Skeletal muscle satellite cell (primary cell): ENCODE results near the gene PRKCSH. TPM values are rescaled to one million over a fixed set of nuclear protein-coding genes. Genes with fewer than 3 reads are reported as not detected.
A peak's percentile ranks its signal among the peaks of the same experiment; 100 is the strongest.

Experiments used
- H3K27me3 ChIP-seq: 2 replicates; pipeline ENCODE4 v1.7.0; 2013; ENCODE audit warnings: low read length; ENCODE audit not compliant: control insufficient read depth, insufficient read depth
- H3K36me3 ChIP-seq: 2 replicates; pipeline ENCODE4 v1.7.0; 2013; ENCODE audit warnings: mild to moderate bottlenecking, control low read depth, low read length; ENCODE audit not compliant: insufficient read depth
- H3K4me1 ChIP-seq: 2 replicates; pipeline ENCODE4 v1.7.0; 2013; ENCODE audit warnings: low read length; ENCODE audit not compliant: control insufficient read depth, insufficient read depth
- H3K4me2 ChIP-seq: 2 replicates; pipeline ENCODE4 v1.7.0; 2013; ENCODE audit warnings: mild to moderate bottlenecking, low read length
- H3K4me3 ChIP-seq: 2 replicates; pipeline ENCODE4 v1.7.0; 2013; ENCODE audit warnings: low read length
- H3K9ac ChIP-seq: 2 replicates; pipeline ENCODE4 v1.7.0; 2013; ENCODE audit warnings: mild to moderate bottlenecking, low read depth, low read length, moderate library complexity
- H3K9me3 ChIP-seq: replicated peaks from 2 replicates; pipeline ENCODE4 v1.7.0; 2013; ENCODE audit warnings: mild to moderate bottlenecking, control low read depth, low read length
- total RNA-seq: library from RNA; depleted of rRNA; stranded (reverse); fragments of >200 nt; gene quantifications from 2 replicates; pipeline ENCODE4 v1.2.3, GENCODE V29; 2012; rRNA removed

The PRKCSH gene, protein sequence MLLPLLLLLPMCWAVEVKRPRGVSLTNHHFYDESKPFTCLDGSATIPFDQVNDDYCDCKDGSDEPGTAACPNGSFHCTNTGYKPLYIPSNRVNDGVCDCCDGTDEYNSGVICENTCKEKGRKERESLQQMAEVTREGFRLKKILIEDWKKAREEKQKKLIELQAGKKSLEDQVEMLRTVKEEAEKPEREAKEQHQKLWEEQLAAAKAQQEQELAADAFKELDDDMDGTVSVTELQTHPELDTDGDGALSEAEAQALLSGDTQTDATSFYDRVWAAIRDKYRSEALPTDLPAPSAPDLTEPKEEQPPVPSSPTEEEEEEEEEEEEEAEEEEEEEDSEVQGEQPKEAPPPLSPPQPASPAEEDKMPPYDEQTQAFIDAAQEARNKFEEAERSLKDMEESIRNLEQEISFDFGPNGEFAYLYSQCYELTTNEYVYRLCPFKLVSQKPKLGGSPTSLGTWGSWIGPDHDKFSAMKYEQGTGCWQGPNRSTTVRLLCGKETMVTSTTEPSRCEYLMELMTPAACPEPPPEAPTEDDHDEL
- 86.2 and 106 TPM in 2 replicates for total RNA-seq

DNA sequence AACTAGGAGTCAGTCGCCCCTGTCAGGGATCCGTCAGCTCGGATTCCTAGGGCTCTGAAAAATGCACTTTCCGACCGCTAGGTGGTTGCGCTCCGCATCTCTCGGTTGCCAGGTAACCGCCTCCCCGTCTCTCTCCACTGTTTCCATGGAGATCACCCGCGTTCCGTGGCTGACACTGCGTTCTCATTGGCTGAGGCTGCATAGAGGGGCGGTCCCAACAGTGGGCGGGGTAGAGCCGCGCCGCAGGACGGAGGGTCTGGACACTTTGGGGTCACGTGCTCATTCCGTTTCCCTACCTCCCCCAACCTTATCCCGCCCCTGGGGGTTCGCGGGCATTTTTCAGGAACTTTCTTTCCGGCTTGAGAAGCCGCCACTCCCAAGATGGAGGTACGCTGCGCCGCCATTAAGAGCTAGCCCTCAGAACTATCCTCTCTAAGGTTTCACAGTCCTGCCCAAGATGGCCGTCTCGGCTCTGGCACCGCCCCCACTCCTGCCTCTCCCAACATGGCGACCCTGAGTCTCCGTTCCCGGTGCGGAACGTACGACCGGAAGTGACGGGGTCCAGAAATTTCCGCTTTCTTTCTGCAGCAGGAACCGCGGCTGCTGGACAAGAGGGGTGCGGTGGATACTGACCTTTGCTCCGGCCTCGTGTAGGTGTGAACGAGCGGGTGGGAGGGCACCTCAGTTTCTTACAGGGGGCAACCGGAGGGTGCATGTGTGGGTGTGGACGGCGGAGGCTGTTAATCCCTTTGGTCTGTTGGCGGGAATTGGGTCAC is at the start of gene PRKCSH, which contains the start of gene ODAD3:
PRKCSH (plus strand) TSS at position 579 of the 776 bp plus-strand sequence. CDS start 483 bp downstream, outside the sequence.
ODAD3 (minus strand) TSS at position 65 of the 776 bp plus-strand sequence. CDS start 105 bp downstream, outside the sequence.
- Histone ChIP-seq H3K27me3 (no peaks in the 10 kb centered on the region), H3K9ac (peak within 1 kb of the TSS; percentile 83), H3K4me3 (peak within 1 kb of the TSS; percentile 90), H3K9me3 (no peaks in the 10 kb centered on the region), H3K4me2 (peak within 1 kb of the TSS; percentile 94), H3K36me3 (peaks cover 16% of the 10 kb centered on the region), H3K4me1 (peaks cover 12% of the 10 kb centered on the region)

DNA sequence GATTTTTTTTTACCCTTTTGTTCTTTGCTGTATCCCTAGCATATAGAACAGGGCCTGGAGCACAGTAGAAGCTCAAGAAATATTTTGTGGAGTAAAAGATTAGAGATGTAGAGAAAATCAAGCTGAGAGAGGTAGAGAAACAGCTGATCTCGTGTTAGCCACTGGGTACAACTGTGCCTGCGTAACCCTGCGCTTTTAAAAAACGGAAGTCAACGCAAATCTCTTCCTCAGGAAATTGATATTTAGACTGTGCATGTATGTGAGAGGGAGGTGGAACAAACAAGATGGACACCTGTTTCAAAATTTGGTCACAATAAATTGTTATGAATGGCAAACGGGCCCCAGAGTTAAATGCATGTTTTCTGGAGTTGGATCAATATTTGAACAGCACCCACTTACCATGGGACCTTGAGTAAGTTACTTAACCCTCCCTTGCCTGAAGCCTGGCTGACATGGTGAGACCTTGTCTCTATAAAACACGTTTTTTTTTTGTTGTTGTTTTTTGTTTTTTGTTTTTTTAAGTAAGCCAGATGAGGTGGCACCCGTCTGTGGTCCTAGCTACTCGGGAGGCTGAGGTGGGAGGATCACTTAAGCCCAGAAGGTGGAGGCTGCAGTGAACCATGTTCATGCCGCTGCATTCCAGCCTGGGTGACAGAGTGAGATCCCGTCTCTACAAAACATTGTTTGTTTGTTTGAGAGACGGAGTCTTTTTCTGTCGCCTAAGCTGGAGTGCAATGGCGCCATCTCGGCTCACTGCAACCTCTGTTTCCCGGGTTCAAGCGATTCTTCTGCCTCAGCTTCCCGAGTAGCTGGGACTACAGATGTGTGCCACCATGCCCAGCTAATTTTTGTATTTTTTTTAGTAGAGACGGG is 48.0 kb upstream of the PRKCSH start:
- H3K4me3 ChIP-seq, result no peak overlapping the region

DNA sequence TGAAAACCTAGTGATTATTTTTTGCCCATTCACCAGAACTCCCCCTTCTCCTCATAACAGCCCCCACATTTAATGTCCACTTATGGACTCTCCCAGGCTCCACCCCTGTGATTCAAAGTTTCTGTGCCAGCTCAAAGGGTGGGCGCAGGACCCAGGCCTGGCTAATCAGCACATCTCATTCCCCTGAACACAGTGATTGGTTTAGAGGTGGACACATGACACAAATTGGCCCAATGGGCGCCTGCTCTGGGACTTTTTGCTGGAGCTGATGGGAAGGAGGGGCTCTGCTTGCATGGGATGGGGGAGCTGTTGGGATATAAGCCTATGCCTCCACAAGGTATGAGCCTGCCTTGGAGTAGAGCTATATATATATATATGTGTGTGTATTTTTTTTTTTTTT is 45.1 kb upstream of the PRKCSH start:
- Histone ChIP-seq H3K4me2 (no peak overlapping the region), H3K9me3 (no peaks in the 10 kb centered on the region), H3K9ac (no peak overlapping the region), H3K4me1 (no peaks in the 10 kb centered on the region), H3K27me3 (no peaks in the 10 kb centered on the region), H3K36me3 (no peaks in the 10 kb centered on the region), H3K4me3 (no peak overlapping the region)

More for the DNA sequence above, 48.0 kb upstream of the PRKCSH start:
- H3K27me3 ChIP-seq, result peaks cover 6% of the 10 kb centered on the region
- H3K4me2 ChIP-seq, result no peak overlapping the region
- no peaks in the 10 kb centered on the region for H3K9me3 ChIP-seq
- H3K9ac ChIP-seq, result no peak overlapping the region
- no peaks in the 10 kb centered on the region for H3K36me3 ChIP-seq
- H3K4me1 ChIP-seq, result peaks cover 11% of the 10 kb centered on the region

DNA sequence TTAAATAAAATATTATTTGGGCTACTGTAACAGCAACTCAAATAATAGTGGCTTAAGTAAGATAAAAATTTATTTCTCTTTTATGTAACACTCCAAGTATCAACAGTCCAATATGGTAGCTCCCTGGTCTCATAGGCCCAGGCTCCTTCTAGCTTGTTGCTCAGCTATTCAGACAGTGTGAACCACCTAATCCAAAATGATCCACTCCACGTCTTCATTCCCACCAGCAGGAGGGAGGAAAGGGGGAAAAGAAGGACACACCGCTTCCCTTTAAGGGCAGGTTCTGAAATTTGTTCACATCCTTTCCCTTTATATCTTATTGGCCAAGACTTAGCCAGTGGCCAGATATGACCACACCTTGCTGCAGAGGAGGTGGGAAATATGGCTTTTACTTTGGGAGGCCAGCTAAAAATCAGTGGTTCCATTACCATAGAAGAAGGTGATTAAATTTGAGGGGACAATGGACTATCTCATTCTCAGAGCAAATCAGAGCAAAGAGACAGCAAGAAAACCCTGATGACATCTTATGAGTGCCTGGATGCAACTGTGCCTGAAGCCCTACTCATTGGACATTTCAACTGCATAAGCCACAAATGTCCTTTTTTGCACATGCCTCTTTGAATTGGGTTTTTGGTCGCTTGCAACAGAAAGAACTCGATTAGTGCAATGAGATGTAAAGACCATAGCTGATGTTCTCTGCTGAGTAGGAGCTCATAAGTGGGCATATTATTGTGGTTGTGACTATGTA is 44.3 kb upstream of the PRKCSH start:
- Histone ChIP-seq H3K36me3 (no peaks in the 10 kb centered on the region), H3K9me3 (no peaks in the 10 kb centered on the region), H3K27me3 (no peaks in the 10 kb centered on the region), H3K4me3 (no peak overlapping the region), H3K4me2 (no peak overlapping the region), H3K9ac (no peak overlapping the region), H3K4me1 (no peaks in the 10 kb centered on the region)

DNA sequence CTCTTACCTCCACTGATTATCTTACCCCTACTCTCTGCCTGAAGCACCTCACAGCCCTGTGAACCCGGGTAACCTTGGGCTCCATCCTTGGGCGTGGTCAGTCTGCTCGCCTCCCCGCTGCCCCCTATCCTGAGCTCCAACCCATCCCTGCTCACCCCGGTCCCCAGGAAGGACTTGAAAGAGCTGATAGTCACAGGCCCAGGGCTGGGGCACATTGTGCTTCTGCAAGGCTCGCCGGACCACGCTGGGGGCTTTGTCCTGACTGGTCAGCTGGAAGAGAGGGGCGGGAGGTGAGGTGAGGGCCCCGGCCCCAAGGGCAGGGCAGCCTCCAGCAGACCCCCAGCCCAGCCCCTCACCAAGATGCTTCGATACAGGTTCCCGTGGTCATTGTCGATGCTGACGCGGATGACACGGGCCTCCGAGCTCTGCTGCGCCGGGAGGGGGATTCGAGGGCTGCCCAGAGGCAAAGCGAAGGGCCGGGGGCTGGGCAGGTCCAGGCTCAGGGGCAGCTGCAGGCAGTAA is 38.3 kb upstream of the PRKCSH start:
- no peaks in the 10 kb centered on the region for H3K4me1 ChIP-seq
- no peak overlapping the region for H3K9ac ChIP-seq

DNA sequence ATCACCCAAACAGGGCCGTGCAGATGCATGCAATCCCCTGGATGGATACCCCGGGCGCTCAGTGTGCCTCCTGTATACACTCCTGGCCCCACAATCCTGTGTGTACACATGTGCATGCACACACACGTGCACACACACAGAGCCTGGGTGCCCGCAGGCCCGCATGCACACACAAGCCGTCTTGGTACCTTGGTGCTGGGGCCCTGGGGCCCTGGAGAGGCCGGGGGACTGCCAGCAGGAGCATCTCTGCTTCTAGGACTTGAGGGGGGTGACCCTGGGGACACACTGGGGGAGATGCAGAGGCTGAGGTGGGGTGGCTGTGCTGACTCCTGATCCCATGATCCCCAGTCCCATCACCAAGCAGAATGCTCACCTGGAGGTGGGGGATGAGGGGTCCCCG is 35.8 kb upstream of the PRKCSH start:
- H3K9ac ChIP-seq, result no peak overlapping the region
- no peak overlapping the region for H3K4me2 ChIP-seq
- no peaks in the 10 kb centered on the region for H3K27me3 ChIP-seq
- H3K36me3 ChIP-seq, result no peaks in the 10 kb centered on the region
- H3K4me1 ChIP-seq, result no peaks in the 10 kb centered on the region
- H3K9me3 ChIP-seq, result no peaks in the 10 kb centered on the region
- no peak overlapping the region for H3K4me3 ChIP-seq

More for the DNA sequence above, 38.3 kb upstream of the PRKCSH start:
- no peak overlapping the region for H3K4me3 ChIP-seq
- H3K36me3 ChIP-seq, result no peaks in the 10 kb centered on the region
- H3K9me3 ChIP-seq, result no peaks in the 10 kb centered on the region
- H3K4me2 ChIP-seq, result no peak overlapping the region
- H3K27me3 ChIP-seq, result no peaks in the 10 kb centered on the region

DNA sequence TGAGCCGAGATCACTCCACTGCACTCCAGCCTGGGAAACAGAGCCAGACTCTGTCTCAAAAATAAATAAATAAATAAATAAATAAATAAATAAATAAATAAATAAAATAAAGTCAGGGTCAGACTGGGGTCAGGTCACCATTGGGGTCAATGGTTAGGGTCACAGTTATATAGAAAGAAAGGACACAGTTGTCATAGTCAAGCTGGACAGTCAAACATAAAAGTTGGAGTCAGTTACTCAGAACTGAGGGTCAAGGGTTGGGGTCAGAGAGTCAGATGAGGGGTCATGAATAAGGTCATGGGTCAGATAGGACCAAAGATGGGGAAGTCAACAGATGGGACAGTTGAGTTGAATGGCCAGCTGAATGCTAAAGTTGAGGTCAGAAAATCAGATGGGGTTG is 34.6 kb upstream of the PRKCSH start:
- H3K27me3 ChIP-seq, result no peaks in the 10 kb centered on the region
- H3K4me2 ChIP-seq, result no peak overlapping the region
- H3K36me3 ChIP-seq, result no peaks in the 10 kb centered on the region
- no peaks in the 10 kb centered on the region for H3K4me1 ChIP-seq
- H3K9ac ChIP-seq, result no peak overlapping the region
- H3K9me3 ChIP-seq, result no peaks in the 10 kb centered on the region
- no peak overlapping the region for H3K4me3 ChIP-seq

DNA sequence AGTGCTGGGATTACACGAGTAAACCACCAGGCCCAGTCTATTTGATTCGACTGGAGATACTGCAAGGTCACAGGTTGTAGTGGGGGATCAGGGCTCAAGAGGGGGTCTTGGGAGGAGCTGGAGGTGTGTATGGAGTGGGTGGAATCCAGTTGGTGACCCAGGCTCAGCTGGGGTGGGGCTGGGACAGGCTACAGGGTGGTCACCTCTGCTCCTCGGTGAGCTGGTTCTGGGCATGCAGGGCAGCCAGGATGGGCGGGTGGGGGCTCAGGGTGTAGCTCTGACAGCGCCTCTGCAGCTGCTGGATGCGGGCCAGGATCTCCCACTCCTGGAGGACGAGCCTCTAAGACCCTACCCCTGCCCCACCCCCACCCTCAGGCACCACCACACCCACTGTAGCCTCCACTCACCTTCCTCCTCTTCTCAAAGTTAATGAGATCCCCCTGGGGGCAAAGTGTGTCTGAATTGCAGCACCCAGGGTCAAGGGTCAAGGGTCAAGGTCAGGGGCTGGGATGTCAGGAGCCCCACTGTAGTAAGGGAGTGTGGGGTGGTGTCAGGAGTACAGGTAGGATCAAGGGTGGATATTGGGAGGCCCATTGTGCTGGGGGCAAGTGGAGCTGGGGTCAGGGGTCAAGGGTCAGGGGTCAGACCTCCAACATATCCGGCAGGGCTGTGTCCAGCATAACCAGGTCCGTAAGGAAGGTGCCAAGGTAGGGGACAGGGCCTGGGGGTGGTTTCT is 33.5 kb upstream of the PRKCSH start:
- no peaks in the 10 kb centered on the region for H3K9me3 ChIP-seq

DNA sequence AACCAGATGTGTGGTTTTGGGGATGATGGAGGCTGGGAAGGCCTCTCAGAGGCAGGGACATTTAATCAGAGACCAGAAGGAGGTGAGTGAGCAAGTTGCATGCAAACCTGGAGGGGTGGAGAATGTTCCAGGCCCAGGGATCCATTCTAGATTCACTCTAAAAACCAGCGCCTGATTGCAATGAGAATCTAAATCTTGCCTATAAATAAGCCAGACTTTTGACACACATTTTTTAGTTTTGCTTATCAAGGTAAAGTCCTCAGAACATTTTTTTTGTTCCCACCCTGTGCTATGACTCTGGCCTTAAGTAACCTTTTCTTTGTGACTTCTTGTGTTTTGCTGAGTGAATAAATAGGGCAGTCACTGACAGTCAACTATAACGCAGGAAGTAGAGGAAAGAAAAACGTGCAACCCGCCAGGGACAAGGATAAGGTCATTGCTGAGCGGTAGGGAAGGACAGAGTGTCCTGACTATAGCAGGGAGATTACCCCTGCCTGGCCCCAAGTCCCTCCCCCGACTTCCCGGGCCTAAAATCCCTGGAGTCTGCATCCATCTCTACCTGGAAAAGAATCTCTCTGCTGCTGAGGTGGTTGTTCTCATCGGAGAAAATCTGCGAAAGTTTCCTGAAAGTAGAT is 30.7 kb upstream of the PRKCSH start:
- no peaks in the 10 kb centered on the region for H3K9me3 ChIP-seq
- no peak overlapping the region for H3K4me3 ChIP-seq
- no peaks in the 10 kb centered on the region for H3K4me1 ChIP-seq
- no peaks in the 10 kb centered on the region for H3K27me3 ChIP-seq
- no peak overlapping the region for H3K4me2 ChIP-seq
- no peak overlapping the region for H3K9ac ChIP-seq
- H3K36me3 ChIP-seq, result no peaks in the 10 kb centered on the region

More for the DNA sequence above, 33.5 kb upstream of the PRKCSH start:
- H3K4me2 ChIP-seq, result no peak overlapping the region
- no peak overlapping the region for H3K9ac ChIP-seq
- H3K36me3 ChIP-seq, result no peaks in the 10 kb centered on the region
- no peaks in the 10 kb centered on the region for H3K27me3 ChIP-seq
- no peaks in the 10 kb centered on the region for H3K4me1 ChIP-seq
- no peak overlapping the region for H3K4me3 ChIP-seq
